ENCODE results near the gene PHLDA3. TPM values are rescaled to one million over a fixed set of nuclear protein-coding genes. Genes with fewer than 3 reads are reported as not detected.
A peak's percentile ranks its signal among the peaks of the same experiment; 100 is the strongest.

Gene PHLDA3
- total RNA-seq, 1 donor from 2014 or later, result 90.0 TPM

GRCh38 chr1:201499191-201499590 is 30.2 kb upstream of the PHLDA3 start:
- TF ChIP-seq CTCF (IDR thresholded peaks at IDR 0.05), result no peak
- H3K4me3 ChIP-seq, result no peak overlapping the region
- peaks cover 82% of the 10 kb centered on the region for H3K4me1 ChIP-seq
- DNase-seq, result no peak
- no peak for ATAC-seq
- intact Hi-C loops (cut with DNase I), result no loop called here
- H3K27ac ChIP-seq, result no peak overlapping the region
- H3K27me3 ChIP-seq, result no peaks in the 10 kb centered on the region
- H3K36me3 ChIP-seq, result peaks cover 16% of the 10 kb centered on the region
- H3K9me3 ChIP-seq, result no peaks in the 10 kb centered on the region

- Histone ChIP-seq H3K27ac (peak overlapping the region; percentile 28), H3K36me3 (peaks cover 16% of the 10 kb centered on the region), H3K9me3 (no peaks in the 10 kb centered on the region), H3K4me1 (peaks cover 82% of the 10 kb centered on the region), H3K4me3 (no peak overlapping the region), H3K27me3 (no peaks in the 10 kb centered on the region)
- intact Hi-C loops (cut with DNase I), result no loop called here
- ATAC-seq (no peak), DNase-seq (no peak)
- no peak for TF ChIP-seq CTCF (IDR thresholded peaks at IDR 0.05)
Observed at GRCh38 chr1:201498621-201499020, 29.6 kb upstream of the PHLDA3 start.

- H3K4me3 ChIP-seq, result no peak overlapping the region
- no peaks in the 10 kb centered on the region for H3K27me3 ChIP-seq
- peak overlapping the region; percentile 24 for H3K27ac ChIP-seq
- DNase-seq, result no peak
- TF ChIP-seq CTCF (IDR thresholded peaks at IDR 0.05), result no peak
- peaks cover 18% of the 10 kb centered on the region for H3K36me3 ChIP-seq
- no peak for ATAC-seq
- no peaks in the 10 kb centered on the region for H3K9me3 ChIP-seq
- peaks cover 86% of the 10 kb centered on the region for H3K4me1 ChIP-seq
- intact Hi-C loops (cut with DNase I), result no loop called here
Observed at GRCh38 chr1:201497935-201498509, 29.0 kb upstream of the PHLDA3 start.

GRCh38 chr1:201496296-201496690 is 27.3 kb upstream of the PHLDA3 start:
- intact Hi-C loops (cut with DNase I), result no loop called here
- peak overlapping the region; percentile 79 for H3K27ac ChIP-seq
- no peak for ATAC-seq
- TF ChIP-seq CTCF (IDR thresholded peaks at IDR 0.05), result no peak
- H3K9me3 ChIP-seq, result no peaks in the 10 kb centered on the region
- H3K36me3 ChIP-seq, result peaks cover 21% of the 10 kb centered on the region
- H3K4me1 ChIP-seq, result peaks cover 81% of the 10 kb centered on the region
- H3K27me3 ChIP-seq, result no peaks in the 10 kb centered on the region
- DNase-seq, result no peak
- H3K4me3 ChIP-seq, result no peak overlapping the region

GRCh38 chr1:201495551-201496295 is 26.7 kb upstream of the PHLDA3 start:
- intact Hi-C loops (cut with DNase I), result no loop called here
- DNase-seq, result peak; percentile 69
- peaks cover 81% of the 10 kb centered on the region for H3K4me1 ChIP-seq

More at GRCh38 chr1:201495551-201496295, 26.7 kb upstream of the PHLDA3 start:
- H3K9me3 ChIP-seq, result no peaks in the 10 kb centered on the region
- H3K27ac ChIP-seq, result peak overlapping the region; percentile 79
- peaks cover 21% of the 10 kb centered on the region for H3K36me3 ChIP-seq
- ATAC-seq, result peak; percentile 66
- H3K27me3 ChIP-seq, result no peaks in the 10 kb centered on the region
- TF ChIP-seq CTCF (IDR thresholded peaks at IDR 0.05), result no peak
- no peak overlapping the region for H3K4me3 ChIP-seq

Data from upper lobe of right lung (tissue), 1 donor.